HG03457 (cell line): ENCODE results near the gene MTPN.

Source experiments
- ATAC-seq: cut with Tn5 transposase; IDR thresholded peaks from one replicate; pipeline ENCODE4 v1.9.1; 2021; ENCODE audit warnings: moderate number of reproducible peaks; ENCODE audit not compliant: unreplicated experiment

MTPN gene

DNA sequence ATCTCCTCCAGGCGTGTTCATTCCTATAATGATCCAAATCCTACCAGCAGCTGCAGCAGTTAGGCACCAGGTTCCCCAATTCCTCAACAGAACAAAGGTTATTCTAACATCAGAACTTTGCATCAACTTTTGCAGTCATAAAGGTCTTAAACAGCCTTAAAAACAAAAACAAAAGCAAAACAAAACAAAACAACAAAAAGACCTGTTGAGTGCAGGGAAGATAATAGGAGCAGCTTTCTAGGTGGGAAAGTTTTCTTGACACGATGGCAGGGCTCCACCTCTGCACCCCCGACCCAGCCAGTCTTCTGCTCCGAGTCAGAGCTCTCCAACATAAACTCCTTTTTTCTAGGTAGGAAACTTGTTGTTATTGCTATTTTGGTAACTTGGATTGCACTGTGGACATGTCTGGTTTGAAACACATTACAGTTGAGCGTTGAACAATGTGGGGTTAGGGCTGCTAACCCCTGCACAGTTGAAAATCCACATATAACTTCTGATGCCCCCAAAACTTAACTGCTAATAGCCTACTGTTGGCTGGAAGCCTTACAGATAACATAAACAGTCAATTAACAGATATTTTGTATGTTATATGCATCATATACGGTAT is 77.6 kb downstream of the MTPN start:
- ATAC-seq, result no peak

DNA sequence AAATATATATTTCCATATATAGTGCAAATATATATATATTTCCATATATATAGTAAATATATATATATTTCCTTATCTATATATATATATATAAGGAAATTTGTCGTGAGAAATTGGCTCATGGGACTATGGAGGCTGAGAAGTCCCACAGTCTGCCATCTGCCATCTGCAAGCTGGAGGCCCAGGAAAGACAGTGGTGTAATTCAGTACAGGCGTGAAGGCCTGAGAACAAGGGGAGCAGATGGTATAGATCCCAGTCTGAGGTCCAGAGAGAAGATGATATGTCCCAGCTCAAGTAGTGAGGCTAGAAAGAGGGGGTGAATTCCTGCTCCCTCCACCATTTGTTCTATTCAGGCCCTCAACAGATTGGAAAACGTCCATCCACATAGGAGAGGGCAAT is 78.9 kb downstream of the MTPN start:
- ATAC-seq, result no peak

DNA sequence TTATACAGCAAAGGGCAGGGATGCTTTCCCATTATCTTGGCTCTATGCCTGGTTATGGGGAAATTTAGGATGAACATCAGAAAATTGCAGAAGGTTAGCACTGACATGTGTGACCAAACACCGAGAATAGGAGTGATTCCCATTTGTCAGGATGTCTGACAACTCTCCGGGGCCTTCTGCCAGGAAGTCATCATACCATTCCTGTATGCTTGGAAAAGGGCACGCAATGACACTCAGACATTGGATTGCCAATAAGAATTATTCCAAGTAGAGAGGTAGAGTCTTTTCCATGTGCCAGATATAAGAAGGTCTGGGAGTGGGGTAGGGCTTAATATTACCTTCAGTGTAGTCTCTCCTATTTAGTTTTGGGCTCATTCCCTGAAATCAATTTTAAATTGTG is 82.3 kb downstream of the MTPN start:
- no peak for ATAC-seq

DNA sequence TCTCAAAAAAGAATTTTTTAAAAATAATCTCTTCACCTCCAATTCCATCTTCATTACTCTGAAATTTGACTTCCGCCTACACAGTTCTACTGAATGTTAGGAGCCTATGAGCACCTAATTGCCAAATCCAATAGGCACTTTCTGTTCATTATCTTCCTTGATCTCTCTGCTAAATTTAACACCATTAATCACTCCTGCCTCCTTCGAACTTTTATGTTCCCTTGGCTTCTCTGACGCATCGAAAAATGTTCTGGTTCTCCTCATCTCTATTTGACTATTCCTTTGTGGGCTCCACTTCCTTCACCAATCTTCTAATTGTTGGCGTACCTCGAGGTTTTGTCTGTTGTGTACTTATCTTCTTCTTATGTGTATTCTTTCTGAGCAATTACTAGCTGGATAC is 87.3 kb downstream of the MTPN start:
- no peak for ATAC-seq

DNA sequence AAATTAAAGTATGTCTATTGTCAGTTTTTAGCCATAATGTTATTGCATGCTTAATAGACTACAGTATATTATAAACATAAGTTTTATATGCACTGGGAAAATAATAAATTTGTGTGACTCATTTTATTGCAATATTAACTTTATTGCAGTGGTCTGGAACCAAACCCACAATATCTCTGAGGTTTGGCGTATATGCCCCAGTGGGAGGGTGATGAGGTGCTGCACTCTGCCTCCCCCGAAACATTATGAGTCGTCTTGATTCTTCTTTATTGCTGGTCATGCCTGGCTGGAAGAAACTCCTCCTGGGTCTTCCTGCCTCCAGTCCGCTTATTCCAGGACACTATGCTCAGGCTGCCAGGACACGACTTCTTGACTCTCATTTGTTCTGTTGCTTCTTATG is 88.4 kb downstream of the MTPN start:
- ATAC-seq, result no peak

DNA sequence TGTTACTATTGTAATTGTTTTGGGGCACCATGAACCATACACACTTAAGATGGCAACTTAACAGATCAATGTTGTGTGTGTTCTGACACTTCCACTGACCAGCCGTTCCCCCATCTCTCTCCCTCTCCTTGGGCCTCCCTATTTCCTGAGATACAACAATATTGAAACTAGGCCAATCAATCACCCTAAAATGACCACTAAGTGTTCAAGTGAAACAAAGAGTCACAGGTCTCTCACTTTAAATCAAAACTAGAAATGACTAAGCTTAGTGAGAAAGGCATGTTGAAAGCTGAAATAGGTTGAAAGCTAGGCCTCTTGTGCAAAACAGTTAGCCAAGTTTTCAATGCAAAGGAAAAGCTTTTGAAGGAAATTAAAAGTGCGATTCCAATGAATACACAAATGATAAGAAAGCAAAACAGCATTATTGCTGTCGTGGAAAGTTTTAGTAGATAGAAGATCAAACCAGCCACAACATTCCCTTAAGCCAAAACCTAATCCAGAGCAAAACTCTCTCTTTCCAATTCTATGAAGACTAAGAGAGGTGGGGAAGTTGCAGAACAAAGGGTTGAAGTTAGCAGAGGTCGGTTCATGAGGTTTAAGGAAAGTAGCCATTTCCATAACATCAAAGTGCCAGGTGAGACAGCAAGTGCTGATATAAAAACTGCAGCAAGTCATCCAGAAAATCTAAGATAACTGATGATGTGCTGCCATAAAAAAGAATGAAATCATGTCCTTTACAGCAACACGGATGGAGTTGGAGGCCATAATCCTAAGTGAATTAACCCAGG is 90.6 kb downstream of the MTPN start:
- no peak for ATAC-seq

DNA sequence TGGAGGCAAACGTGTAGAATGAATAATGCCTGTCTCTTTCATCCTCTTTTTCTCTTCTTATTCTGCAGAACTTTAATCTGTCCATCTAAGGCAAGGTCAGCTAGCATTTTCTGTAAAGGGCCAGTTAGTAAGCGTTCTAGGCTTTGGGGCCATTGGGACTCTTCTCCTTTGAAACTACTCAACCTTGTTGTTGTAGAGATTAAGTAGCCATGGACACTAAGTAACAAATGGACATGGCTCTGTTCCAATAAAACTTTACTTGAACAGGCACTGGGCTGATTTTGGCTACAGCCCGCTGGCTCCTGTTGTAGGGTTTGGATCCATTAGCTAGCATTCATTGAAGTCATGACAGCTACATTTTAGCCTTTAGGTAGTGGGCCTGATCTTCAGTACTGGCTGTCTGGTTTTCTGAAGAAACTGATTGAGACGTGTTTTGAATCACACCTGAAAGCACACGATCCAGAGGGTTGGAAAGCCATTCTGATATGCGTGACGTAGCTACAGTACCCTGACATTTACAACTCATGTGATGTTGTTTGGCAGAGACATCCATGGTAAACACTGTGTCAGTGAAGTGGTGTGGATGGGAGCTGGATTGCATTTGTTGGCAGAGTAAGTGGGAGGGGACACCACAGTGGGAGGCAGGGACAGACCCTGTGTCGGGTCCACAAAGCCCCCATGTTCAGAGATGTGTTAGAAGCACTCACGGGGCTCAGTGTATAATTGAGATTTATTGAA is 92.5 kb downstream of the MTPN start:
- no peak for ATAC-seq

DNA sequence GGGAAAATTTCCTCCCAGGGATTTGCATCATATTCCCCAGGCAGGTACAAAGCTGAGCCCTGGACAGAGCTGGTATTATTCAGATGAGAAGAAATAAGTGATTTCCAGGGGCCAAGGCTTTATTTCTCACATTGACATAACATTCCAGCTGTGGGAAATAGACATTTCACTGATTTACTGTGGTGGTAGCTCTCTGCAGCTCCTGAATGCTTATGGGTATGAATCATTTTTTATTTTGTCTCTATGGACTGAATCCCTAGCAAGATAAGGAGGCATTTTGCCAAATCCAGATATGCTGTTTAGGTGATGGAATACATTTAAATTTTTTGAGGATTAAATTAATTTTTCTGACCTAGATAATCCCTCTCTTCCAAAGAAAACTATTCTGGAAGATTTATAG is 97.9 kb downstream of the MTPN start:
- ATAC-seq, result no peak

DNA sequence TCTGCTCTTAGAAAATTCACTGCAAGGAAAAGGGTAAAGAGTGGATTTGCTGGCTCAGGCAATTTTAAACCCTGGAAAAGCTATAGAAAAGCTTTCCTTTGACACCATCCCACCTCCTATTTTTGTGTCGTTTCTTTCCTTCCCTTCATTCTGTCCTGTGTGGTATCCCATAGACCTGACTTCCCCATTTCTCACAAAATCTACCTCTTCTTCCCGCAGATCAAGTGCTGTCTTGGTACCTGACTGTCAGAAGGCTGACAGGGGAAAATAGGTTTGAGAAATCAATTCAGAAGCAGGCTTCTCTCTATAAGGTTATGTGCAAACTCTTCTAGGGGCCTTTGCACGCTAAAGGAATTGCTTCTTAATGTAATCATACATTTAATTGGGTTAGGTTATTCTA is 98.9 kb downstream of the MTPN start:
- ATAC-seq, result no peak

DNA sequence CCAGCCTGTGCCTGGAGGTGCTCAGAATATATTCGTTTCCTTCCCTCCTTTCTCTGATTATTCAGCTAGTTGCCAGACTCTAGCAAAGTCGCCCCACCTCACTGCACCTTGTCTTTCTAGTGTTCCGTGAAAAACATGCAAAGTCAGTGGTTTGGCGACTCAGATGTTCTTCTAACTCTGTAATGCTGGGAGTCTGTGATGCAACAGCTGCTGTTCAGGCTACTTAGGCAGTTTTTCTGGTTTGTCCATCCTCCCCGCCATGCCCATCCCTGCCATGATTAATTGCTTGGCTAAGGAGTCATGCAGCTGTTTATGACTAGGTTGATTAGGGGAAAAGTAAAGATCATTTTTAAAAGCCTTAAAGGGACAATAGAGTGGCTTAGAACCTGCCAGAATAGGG is 99.4 kb downstream of the MTPN start:
- peak; percentile 63 for ATAC-seq
